Loucy (cell line): ENCODE results near the gene ALDH4A1.

Experiments
- H2AFZ ChIP-seq: fragments of 200-600 bp; sonication (generic); 2 replicates; pipeline ENCODE4 v1.6.0; 2016; ENCODE audit warnings: antibody characterized with exemption, mild to moderate bottlenecking, low read length, moderate library complexity
- H3F3A ChIP-seq: fragments of 200-600 bp; 2 replicates; pipeline ENCODE4 v1.6.0; 2016; ENCODE audit warnings: antibody characterized with exemption, low read depth, mild to moderate bottlenecking
- H3K27me3 ChIP-seq: fragments of 200-600 bp; sonication (generic); 2 replicates; pipeline ENCODE4 v1.6.1; 2014; ENCODE audit warnings: low read length, mild to moderate bottlenecking; ENCODE audit not compliant: insufficient read depth, poor library complexity, severe bottlenecking
- H3K36me3 ChIP-seq: fragments of 200-600 bp; sonication (generic); 2 replicates; pipeline ENCODE4 v1.6.1; 2016; ENCODE audit warnings: low read length; ENCODE audit not compliant: insufficient read depth
- H3K4me1 ChIP-seq: fragments of 200-600 bp; sonication (generic); 2 replicates; pipeline ENCODE4 v1.5.1; 2014; ENCODE audit warnings: low read length, mild to moderate bottlenecking; ENCODE audit not compliant: insufficient read depth, poor library complexity, severe bottlenecking
- H3K4me2 ChIP-seq: fragments of 200-600 bp; sonication (generic); 2 replicates; pipeline ENCODE4 v1.6.0; 2014; ENCODE audit warnings: antibody characterized with exemption, low read length, low read depth, mild to moderate bottlenecking; ENCODE audit not compliant: poor library complexity, severe bottlenecking
- H3K4me3 ChIP-seq: fragments of 200-600 bp; sonication (generic); 2 replicates; pipeline ENCODE4 v1.5.1; 2014; ENCODE audit warnings: low read length, mild to moderate bottlenecking, mixed read lengths; ENCODE audit not compliant: poor library complexity, severe bottlenecking
- H3K79me2 ChIP-seq: fragments of 200-600 bp; sonication (generic); 2 replicates; pipeline ENCODE4 v1.6.1; 2014; ENCODE audit warnings: low read length; ENCODE audit not compliant: insufficient read depth
- H3K9ac ChIP-seq: fragments of 200-600 bp; sonication (generic); 2 replicates; pipeline ENCODE4 v1.6.0; 2014; ENCODE audit warnings: mild to moderate bottlenecking, low read depth, low read length, moderate library complexity; ENCODE audit not compliant: poor library complexity, severe bottlenecking
- H3K9me2 ChIP-seq: fragments of 200-600 bp; sonication (generic); replicated peaks from 2 replicates; pipeline ENCODE4 v1.6.1; 2016; ENCODE audit warnings: low read depth, low read length, mixed read lengths
- H3K9me3 ChIP-seq: fragments of 200-600 bp; sonication (generic); 2 replicates; pipeline ENCODE4 v1.6.1; 2014; ENCODE audit warnings: mild to moderate bottlenecking, antibody characterized with exemption, low read length, low read depth; ENCODE audit not compliant: insufficient read depth
- H4K20me1 ChIP-seq: fragments of 200-600 bp; sonication (generic); 2 replicates; pipeline ENCODE4 v1.6.0; 2014; ENCODE audit warnings: antibody characterized with exemption, low read length, mild to moderate bottlenecking; ENCODE audit not compliant: insufficient read depth, poor library complexity, severe bottlenecking
- CTCF ChIP-seq: fragments of 200-600 bp; sonication (generic); conservative IDR thresholded peaks from 2 replicates; pipeline ENCODE4 v1.5.1; 2014; ENCODE audit warnings: mild to moderate bottlenecking, antibody characterized with exemption, low read length
- EZH2phosphoT487 ChIP-seq: fragments of 200-600 bp; IDR thresholded peaks from 2 replicates; pipeline ENCODE4 v1.6.1; 2018; ENCODE audit warnings: antibody characterized with exemption, mild to moderate bottlenecking, moderate library complexity, borderline replicate concordance

ALDH4A1 gene

GRCh38 chr1:18879791-18880309 lies 22.5 kb downstream of the ALDH4A1 start:
- H2AFZ ChIP-seq = no peak overlapping the region
- H3K9ac ChIP-seq = no peak overlapping the region
- peaks cover 7% of the 10 kb centered on the region; the same call in 1 of the 2 replicates for H3K36me3 ChIP-seq
- peak overlapping the region; percentile 47 for H3K4me2 ChIP-seq
- TF ChIP-seq CTCF (no peak), EZH2phosphoT487 (no peak)
- H3K4me1 ChIP-seq = peaks cover 14% of the 10 kb centered on the region
- no peaks in the 10 kb centered on the region for H3F3A ChIP-seq
- no peaks in the 10 kb centered on the region for H4K20me1 ChIP-seq
- no peaks in the 10 kb centered on the region for H3K79me2 ChIP-seq
- no peaks in the 10 kb centered on the region for H3K27me3 ChIP-seq
- no peaks in the 10 kb centered on the region for H3K9me3 ChIP-seq
- peak overlapping the region; percentile 9 for H3K4me3 ChIP-seq
- no peaks in the 10 kb centered on the region for H3K9me2 ChIP-seq

- Histone ChIP-seq H3K36me3 (peaks cover 7% of the 10 kb centered on the region; the same call in 1 of the 2 replicates), H3F3A (no peaks in the 10 kb centered on the region), H3K9ac (no peak overlapping the region), H3K27me3 (no peaks in the 10 kb centered on the region), H4K20me1 (no peaks in the 10 kb centered on the region), H2AFZ (no peak overlapping the region), H3K4me1 (peaks cover 14% of the 10 kb centered on the region), H3K9me3 (no peaks in the 10 kb centered on the region), H3K4me3 (peak overlapping the region; percentile 9), H3K4me2 (peak overlapping the region; percentile 47), H3K9me2 (no peaks in the 10 kb centered on the region), H3K79me2 (no peaks in the 10 kb centered on the region)
- TF ChIP-seq CTCF (no peak), EZH2phosphoT487 (no peak)
These were observed 23.1 kb downstream of the ALDH4A1 start for GRCh38 chr1:18879215-18879790.

- TF ChIP-seq EZH2phosphoT487 = no peak
- TF ChIP-seq CTCF = no peak
- Histone ChIP-seq H3F3A (no peaks in the 10 kb centered on the region), H3K4me3 (no peak overlapping the region), H3K9me3 (no peaks in the 10 kb centered on the region), H2AFZ (no peak overlapping the region), H3K79me2 (no peaks in the 10 kb centered on the region), H4K20me1 (no peaks in the 10 kb centered on the region), H3K9ac (no peak overlapping the region), H3K27me3 (no peaks in the 10 kb centered on the region), H3K4me1 (peaks cover 14% of the 10 kb centered on the region), H3K9me2 (no peaks in the 10 kb centered on the region), H3K36me3 (peaks cover 7% of the 10 kb centered on the region; the same call in 1 of the 2 replicates), H3K4me2 (no peak overlapping the region)
These were observed 23.7 kb downstream of the ALDH4A1 start for GRCh38 chr1:18878538-18879214.
